ENCODE data around the gene AP1AR. TPM values are rescaled to one million over a fixed set of nuclear protein-coding genes. Genes with fewer than 3 reads are reported as not detected.

AP1AR gene
- total RNA-seq, 2 experiments from 2014 or later: 18.2 to 39.2 TPM

DNA sequence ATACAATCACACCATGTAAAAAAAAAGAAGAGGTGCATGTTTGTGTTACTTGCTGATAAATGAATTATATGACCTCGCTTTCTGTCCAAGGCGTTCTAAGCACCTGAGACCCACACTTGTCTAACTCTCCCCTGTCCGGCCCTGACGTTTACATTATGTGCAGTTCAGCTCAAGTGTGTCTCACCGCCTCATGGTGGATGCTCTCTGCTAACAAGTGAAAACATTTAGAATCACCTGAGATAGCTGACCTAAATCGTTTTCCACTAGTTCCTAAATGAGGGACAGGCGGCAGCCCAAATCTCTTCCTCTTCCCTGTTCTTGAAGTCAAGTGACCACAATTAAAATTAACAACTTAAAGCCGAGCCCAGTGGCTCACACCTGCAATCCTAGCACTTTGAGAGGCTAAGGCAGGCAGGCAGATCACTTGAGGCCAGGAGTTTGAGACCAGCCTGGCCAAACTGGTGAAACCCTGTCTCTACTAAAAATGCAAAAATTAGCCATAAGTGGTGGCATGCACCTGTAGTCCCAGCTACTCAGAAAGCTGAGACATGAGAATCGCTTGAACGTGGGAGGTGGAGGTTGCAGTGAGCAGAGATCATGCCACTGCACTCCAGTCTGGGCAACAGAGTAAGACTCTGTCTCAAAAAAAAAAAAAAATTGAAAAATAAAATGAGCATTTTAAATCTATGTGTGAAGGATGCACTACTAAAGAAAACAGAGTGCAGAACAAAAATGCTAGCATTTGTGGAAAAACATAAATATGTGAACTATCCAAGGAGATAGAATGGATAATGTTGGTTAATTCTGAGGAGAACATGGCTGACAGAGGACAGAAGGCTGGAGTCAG is 58.0 kb downstream of the AP1AR start:
- Histone ChIP-seq H4K20me1 (ENCODE audit: insufficient read depth, low read length) (no peaks in the 10 kb centered on the region), H3K36me3 (ENCODE audit: insufficient read depth, low read length) (peaks cover 11% of the 10 kb centered on the region; the same call in 1 of the 2 replicates), H3K27ac (ENCODE audit: low read depth, low read length, poor library complexity, severe bottlenecking) (peak overlapping the region; percentile 94), H3K79me2 (ENCODE audit: insufficient read depth, low read depth, low read length) (peaks cover 29% of the 10 kb centered on the region), H3K4me3 (ENCODE audit: low read depth, low read length, poor library complexity, severe bottlenecking) (peak overlapping the region; percentile 96), H3K4me1 (ENCODE audit: insufficient read depth, low read length, poor library complexity, severe bottlenecking) (peaks cover 50% of the 10 kb centered on the region), H3K9me3 (ENCODE audit: low read length) (peaks cover 10% of the 10 kb centered on the region), H3K4me2 (ENCODE audit: low read length) (peak overlapping the region; percentile 74), H3K9me2 (ENCODE audit: insufficient read depth, low read length) (no peaks in the 10 kb centered on the region), H2AFZ (ENCODE audit: low read length) (peak overlapping the region; percentile 96)
- TF ChIP-seq EZH2phosphoT487 (IDR thresholded peaks at IDR 0.05; ENCODE audit: borderline replicate concordance, low read depth, low read length): no peak
- TF ChIP-seq, protein P1, sequence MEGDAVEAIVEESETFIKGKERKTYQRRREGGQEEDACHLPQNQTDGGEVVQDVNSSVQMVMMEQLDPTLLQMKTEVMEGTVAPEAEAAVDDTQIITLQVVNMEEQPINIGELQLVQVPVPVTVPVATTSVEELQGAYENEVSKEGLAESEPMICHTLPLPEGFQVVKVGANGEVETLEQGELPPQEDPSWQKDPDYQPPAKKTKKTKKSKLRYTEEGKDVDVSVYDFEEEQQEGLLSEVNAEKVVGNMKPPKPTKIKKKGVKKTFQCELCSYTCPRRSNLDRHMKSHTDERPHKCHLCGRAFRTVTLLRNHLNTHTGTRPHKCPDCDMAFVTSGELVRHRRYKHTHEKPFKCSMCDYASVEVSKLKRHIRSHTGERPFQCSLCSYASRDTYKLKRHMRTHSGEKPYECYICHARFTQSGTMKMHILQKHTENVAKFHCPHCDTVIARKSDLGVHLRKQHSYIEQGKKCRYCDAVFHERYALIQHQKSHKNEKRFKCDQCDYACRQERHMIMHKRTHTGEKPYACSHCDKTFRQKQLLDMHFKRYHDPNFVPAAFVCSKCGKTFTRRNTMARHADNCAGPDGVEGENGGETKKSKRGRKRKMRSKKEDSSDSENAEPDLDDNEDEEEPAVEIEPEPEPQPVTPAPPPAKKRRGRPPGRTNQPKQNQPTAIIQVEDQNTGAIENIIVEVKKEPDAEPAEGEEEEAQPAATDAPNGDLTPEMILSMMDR (conservative IDR thresholded peaks at IDR 0.05; ENCODE audit: low read length): no peak
- DNase-seq (ENCODE audit: low spot score): peak; percentile 55
- ChIA-PET POLR2A (interaction anchor here (0.9 to 4.6 kb wide), 8 partner anchors 10 to 121 kb away, joined by 3 to 37 read pairs (median 5); no protein-coding TSS in a partner anchor), CTCF (ENCODE audit: unreplicated experiment) (no interaction called here)
- intact Hi-C loops (cut with micrococcal nuclease; ENCODE audit: unreplicated experiment): loop anchor here (1.0 kb wide), 2 partner anchors 23 to 348 kb away; partner anchors contain the start of gene LARP7
- no TSS peak for BruUV-seq (replicated peaks)

DNA sequence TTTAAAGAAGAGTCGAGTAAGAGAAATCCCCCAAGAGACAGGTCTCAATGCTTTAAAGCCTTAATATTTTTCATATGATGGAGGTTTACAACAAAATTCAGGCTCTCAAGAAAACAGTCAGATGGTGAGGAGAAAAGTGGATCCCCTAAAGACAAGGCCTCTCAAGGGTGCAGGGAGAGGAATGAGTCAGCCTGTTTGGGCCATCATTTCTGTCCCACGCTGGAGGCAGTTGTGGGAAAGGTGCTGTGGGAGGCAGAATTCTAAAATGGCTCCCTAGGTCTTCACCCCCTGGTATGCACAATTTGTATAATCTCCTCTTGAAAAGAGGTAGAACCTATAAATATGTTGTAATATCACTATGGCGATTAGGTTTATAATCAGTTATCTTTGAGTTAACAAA is 58.8 kb downstream of the AP1AR start:
- Histone ChIP-seq H3K4me1 (ENCODE audit: insufficient read depth, low read length, poor library complexity, severe bottlenecking) (peaks cover 50% of the 10 kb centered on the region), H3K9me2 (ENCODE audit: insufficient read depth, low read length) (no peaks in the 10 kb centered on the region), H3K4me2 (ENCODE audit: low read length) (peak overlapping the region; percentile 74; the same call in 1 of the 2 replicates), H3K9me3 (ENCODE audit: low read length) (peaks cover 10% of the 10 kb centered on the region), H2AFZ (ENCODE audit: low read length) (peak overlapping the region; percentile 96), H3K27ac (ENCODE audit: low read depth, low read length, poor library complexity, severe bottlenecking) (peak overlapping the region; percentile 94), H4K20me1 (ENCODE audit: insufficient read depth, low read length) (no peaks in the 10 kb centered on the region), H3K4me3 (ENCODE audit: low read depth, low read length, poor library complexity, severe bottlenecking) (no peak overlapping the region), H3K36me3 (ENCODE audit: insufficient read depth, low read length) (peaks cover 7% of the 10 kb centered on the region; the same call in 1 of the 2 replicates), H3K79me2 (ENCODE audit: insufficient read depth, low read depth, low read length) (peaks cover 22% of the 10 kb centered on the region)
- no peak for DNase-seq (ENCODE audit: low spot score)
- intact Hi-C loops (cut with micrococcal nuclease; ENCODE audit: unreplicated experiment): no loop called here
- CTCF ChIA-PET (ENCODE audit: unreplicated experiment): no interaction called here
- BruUV-seq (replicated peaks): no TSS peak
- TF ChIP-seq, protein P1 (conservative IDR thresholded peaks at IDR 0.05; ENCODE audit: low read length): no peak
- no peak for TF ChIP-seq EZH2phosphoT487 (IDR thresholded peaks at IDR 0.05; ENCODE audit: borderline replicate concordance, low read depth, low read length)
- POLR2A ChIA-PET: interaction anchor here (0.9 to 1.4 kb wide), 2 partner anchors 10 to 33 kb away, joined by 3 to 9 read pairs; no protein-coding TSS in a partner anchor

Measured in OCI-LY7 (cell line).